KMS-11 (cell line): Measurements from ENCODE around the gene LRRC1.

ENCODE experiments used
- H2AFZ ChIP-seq: fragments of 200-600 bp; sonication (generic); 2 replicates; pipeline ENCODE4 v1.6.1; 2016; ENCODE audit warnings: antibody characterized with exemption, mixed run types, low read depth
- H3K27ac ChIP-seq: fragments of 200-600 bp; sonication (generic); 2 replicates; pipeline ENCODE4 v1.6.1; 2016; ENCODE audit warnings: mild to moderate bottlenecking, mixed run types
- H3K27me3 ChIP-seq: fragments of 200-600 bp; sonication (generic); 2 replicates; pipeline ENCODE4 v1.6.1; 2017; ENCODE audit warnings: mild to moderate bottlenecking, low read depth, mixed run types, moderate library complexity; ENCODE audit not compliant: insufficient read depth
- H3K36me3 ChIP-seq: fragments of 200-600 bp; sonication (generic); 2 replicates; pipeline ENCODE4 v1.6.1; 2017; ENCODE audit warnings: mild to moderate bottlenecking, mixed run types; ENCODE audit not compliant: insufficient read depth
- H3K4me1 ChIP-seq: fragments of 200-600 bp; sonication (generic); 2 replicates; pipeline ENCODE4 v1.6.1; 2016; ENCODE audit warnings: mild to moderate bottlenecking, low read depth, mixed run types; ENCODE audit not compliant: poor library complexity, severe bottlenecking
- H3K4me2 ChIP-seq: fragments of 200-600 bp; sonication (generic); 2 replicates; pipeline ENCODE4 v1.7.0; 2016; ENCODE audit warnings: mild to moderate bottlenecking, mixed run types
- H3K4me3 ChIP-seq: fragments of 200-600 bp; sonication (generic); IDR thresholded peaks from 2 replicates; pipeline ENCODE4 v1.6.1; 2017; ENCODE audit warnings: low read depth, low read length, mixed read lengths; ENCODE audit not compliant: insufficient read depth
- H3K79me2 ChIP-seq: fragments of 200-600 bp; sonication (generic); 2 replicates; pipeline ENCODE4 v1.6.1; 2016; ENCODE audit warnings: low read depth, mixed run types; ENCODE audit not compliant: insufficient read depth
- H3K9ac ChIP-seq: fragments of 200-600 bp; sonication (generic); 2 replicates; pipeline ENCODE4 v1.6.1; 2016; ENCODE audit warnings: mild to moderate bottlenecking, mixed run types
- H4K20me1 ChIP-seq: fragments of 200-600 bp; sonication (generic); 2 replicates; pipeline ENCODE4 v1.6.1; 2016; ENCODE audit warnings: mild to moderate bottlenecking, mixed run types; ENCODE audit not compliant: insufficient read depth
- CTCF ChIP-seq: fragments of 200-600 bp; sonication (generic); conservative IDR thresholded peaks from 2 replicates; pipeline ENCODE4 v1.6.1; 2017; ENCODE audit warnings: low read depth, mild to moderate bottlenecking, antibody characterized with exemption, low read length, moderate library complexity, mixed read lengths

Gene LRRC1

GRCh38 chr6:53962646-53963045 lies 167.8 kb downstream of the LRRC1 start:
- Histone ChIP-seq H2AFZ (no peak overlapping the region), H3K36me3 (no peaks in the 10 kb centered on the region), H4K20me1 (no peaks in the 10 kb centered on the region), H3K27me3 (no peaks in the 10 kb centered on the region), H3K27ac (no peak overlapping the region), H3K9ac (no peak overlapping the region), H3K79me2 (no peaks in the 10 kb centered on the region), H3K4me2 (no peak overlapping the region), H3K4me1 (no peaks in the 10 kb centered on the region), H3K4me3 (no peak overlapping the region)
- no peak for TF ChIP-seq CTCF

- H2AFZ ChIP-seq, result no peak overlapping the region
- H3K36me3 ChIP-seq, result no peaks in the 10 kb centered on the region
- H4K20me1 ChIP-seq, result no peaks in the 10 kb centered on the region
- TF ChIP-seq CTCF, result no peak
- H3K4me3 ChIP-seq, result no peak overlapping the region
- H3K27ac ChIP-seq, result no peak overlapping the region
- H3K79me2 ChIP-seq, result no peaks in the 10 kb centered on the region
- no peaks in the 10 kb centered on the region for H3K4me1 ChIP-seq
- no peak overlapping the region for H3K9ac ChIP-seq
- H3K27me3 ChIP-seq, result no peaks in the 10 kb centered on the region
- H3K4me2 ChIP-seq, result no peak overlapping the region
These were observed 172.6 kb downstream of the LRRC1 start for GRCh38 chr6:53967415-53967814.
